SJSA1 (cell line): Measurements from ENCODE around the gene C5orf24. TPM values are rescaled to one million over a fixed set of nuclear protein-coding genes. Genes with fewer than 3 reads are reported as not detected.
"Not testable (repeated sequence)": the region's sequence is repeated elsewhere in the genome, so short reads cannot be mapped to it uniquely, and the experiment has no call there.

Source experiments
- DNase-seq, 2 experiments: peaks; one replicate each; pipeline ENCODE4 v3.0.0-alpha.2; 2015 to 2020; ENCODE audit warnings: low spot score in 2 of 2, low read depth in 1 of 2
- H3K27ac ChIP-seq: fragments of 250-450 bp; sonication (Bioruptor Pico); 2 replicates; pipeline ENCODE4 v1.5.1; 2020; ENCODE audit warnings: mild to moderate bottlenecking, moderate library complexity
- H3K27me3 ChIP-seq: fragments of 250-450 bp; sonication (Bioruptor Pico); replicated peaks from 2 replicates; pipeline ENCODE4 v1.5.1; 2020; ENCODE audit warnings: mild to moderate bottlenecking, moderate library complexity
- H3K36me3 ChIP-seq: fragments of 250-450 bp; sonication (Bioruptor Pico); 2 replicates; pipeline ENCODE4 v1.5.1; 2020; ENCODE audit warnings: mild to moderate bottlenecking
- H3K4me1 ChIP-seq: fragments of 250-450 bp; sonication (Bioruptor Pico); replicated peaks from 2 replicates; pipeline ENCODE4 v1.6.1; 2021; ENCODE audit warnings: mild to moderate bottlenecking
- H3K4me3 ChIP-seq: fragments of 250-450 bp; sonication (Bioruptor Pico); 2 replicates; pipeline ENCODE4 v1.5.1; 2020; ENCODE audit warnings: mild to moderate bottlenecking
- H3K9me3 ChIP-seq: fragments of 250-450 bp; sonication (Bioruptor Pico); replicated peaks from 2 replicates; pipeline ENCODE4 v1.5.1; 2020; ENCODE audit warnings: mild to moderate bottlenecking
- total RNA-seq: library from RNA; depleted of rRNA; stranded (reverse); fragments of >200 nt; shearing (Covaris generic); gene quantifications from 2 replicates; pipeline ENCODE4 v1.2.3, GENCODE V29; 2014

Gene C5orf24
- total RNA-seq, 1 experiment from 2014 or later, result 93.3 TPM

- H3K4me1 ChIP-seq, result peaks cover 18% of the 10 kb centered on the region
- no peak overlapping the region for H3K4me3 ChIP-seq
- no peak overlapping the region for H3K27ac ChIP-seq
- H3K27me3 ChIP-seq, result no peaks in the 10 kb centered on the region
- DNase-seq, result no peak
- no peaks in the 10 kb centered on the region for H3K9me3 ChIP-seq
- H3K36me3 ChIP-seq, result peaks cover 4% of the 10 kb centered on the region
Measured at GRCh38 chr5:134877159-134877558, 31.4 kb downstream of the C5orf24 start.

GRCh38 chr5:134878403-134878802, 32.6 kb downstream of the C5orf24 start:
- H3K27ac ChIP-seq, result no peak overlapping the region
- peaks cover 18% of the 10 kb centered on the region for H3K4me1 ChIP-seq
- H3K27me3 ChIP-seq, result no peaks in the 10 kb centered on the region
- no peaks in the 10 kb centered on the region for H3K9me3 ChIP-seq
- no peak overlapping the region for H3K4me3 ChIP-seq
- peaks cover 4% of the 10 kb centered on the region for H3K36me3 ChIP-seq
- DNase-seq, result no peak

GRCh38 chr5:134879456-134879855, 33.7 kb downstream of the C5orf24 start:
- H3K4me1 ChIP-seq, result peaks cover 10% of the 10 kb centered on the region
- H3K36me3 ChIP-seq, result peaks cover 1% of the 10 kb centered on the region
- H3K27me3 ChIP-seq, result no peaks in the 10 kb centered on the region
- DNase-seq, result no peak
- H3K9me3 ChIP-seq, result no peaks in the 10 kb centered on the region
- H3K27ac ChIP-seq, result no peak overlapping the region
- H3K4me3 ChIP-seq, result no peak overlapping the region

GRCh38 chr5:134880937-134881336, 35.2 kb downstream of the C5orf24 start:
- not testable (repeated sequence) for H3K4me3 ChIP-seq, H3K36me3 ChIP-seq, H3K4me1 ChIP-seq, H3K9me3 ChIP-seq, DNase-seq, H3K27ac ChIP-seq, H3K27me3 ChIP-seq

GRCh38 chr5:134881711-134882110, 35.9 kb downstream of the C5orf24 start:
- H3K4me3 ChIP-seq, DNase-seq: not testable (repeated sequence)

GRCh38 chr5:134887593-134888159, 41.9 kb downstream of the C5orf24 start:
- DNase-seq, result no peak
- Histone ChIP-seq H3K9me3 (no peaks in the 10 kb centered on the region), H3K27ac (no peak overlapping the region), H3K27me3 (no peaks in the 10 kb centered on the region), H3K4me1 (no peaks in the 10 kb centered on the region), H3K36me3 (peaks cover 21% of the 10 kb centered on the region), H3K4me3 (no peak overlapping the region)

More at GRCh38 chr5:134881711-134882110, 35.9 kb downstream of the C5orf24 start:
- not testable (repeated sequence) for H3K4me1 ChIP-seq, H3K27me3 ChIP-seq, H3K27ac ChIP-seq, H3K36me3 ChIP-seq, H3K9me3 ChIP-seq

GRCh38 chr5:134889335-134889734, 43.6 kb downstream of the C5orf24 start:
- DNase-seq, result no peak
- no peaks in the 10 kb centered on the region for H3K27me3 ChIP-seq
- peaks cover 21% of the 10 kb centered on the region for H3K36me3 ChIP-seq
- H3K4me1 ChIP-seq, result no peaks in the 10 kb centered on the region
- no peak overlapping the region for H3K27ac ChIP-seq
- H3K9me3 ChIP-seq, result no peaks in the 10 kb centered on the region
- H3K4me3 ChIP-seq, result no peak overlapping the region

- no peaks in the 10 kb centered on the region for H3K9me3 ChIP-seq
- peaks cover 25% of the 10 kb centered on the region for H3K36me3 ChIP-seq
- no peak for DNase-seq
- no peak overlapping the region for H3K27ac ChIP-seq
- no peak overlapping the region for H3K4me3 ChIP-seq
- H3K27me3 ChIP-seq, result no peaks in the 10 kb centered on the region
- H3K4me1 ChIP-seq, result no peaks in the 10 kb centered on the region
Measured at GRCh38 chr5:134891473-134891872, 45.7 kb downstream of the C5orf24 start.

GRCh38 chr5:134892282-134892681, 46.5 kb downstream of the C5orf24 start:
- no peaks in the 10 kb centered on the region for H3K9me3 ChIP-seq
- no peaks in the 10 kb centered on the region for H3K4me1 ChIP-seq
- no peak overlapping the region for H3K4me3 ChIP-seq
- no peaks in the 10 kb centered on the region for H3K27me3 ChIP-seq
- peaks cover 25% of the 10 kb centered on the region for H3K36me3 ChIP-seq
- no peak for DNase-seq
- H3K27ac ChIP-seq, result no peak overlapping the region

GRCh38 chr5:134892926-134893325, 47.2 kb downstream of the C5orf24 start:
- peaks cover 22% of the 10 kb centered on the region for H3K36me3 ChIP-seq
- DNase-seq, result no peak
- no peak overlapping the region for H3K27ac ChIP-seq
- no peak overlapping the region for H3K4me3 ChIP-seq
- H3K9me3 ChIP-seq, result no peaks in the 10 kb centered on the region
- no peaks in the 10 kb centered on the region for H3K4me1 ChIP-seq
- no peaks in the 10 kb centered on the region for H3K27me3 ChIP-seq

GRCh38 chr5:134893748-134894505, 48.2 kb downstream of the C5orf24 start:
- H3K4me1 ChIP-seq, result no peaks in the 10 kb centered on the region
- H3K27me3 ChIP-seq, result no peaks in the 10 kb centered on the region
- H3K4me3 ChIP-seq, result no peak overlapping the region
- DNase-seq, result no peak
- H3K9me3 ChIP-seq, result no peaks in the 10 kb centered on the region
- H3K36me3 ChIP-seq, result peaks cover 20% of the 10 kb centered on the region
- no peak overlapping the region for H3K27ac ChIP-seq

GRCh38 chr5:134902071-134902801, 56.5 kb downstream of the C5orf24 start:
- no peak overlapping the region for H3K4me3 ChIP-seq
- H3K9me3 ChIP-seq, result peaks cover 3% of the 10 kb centered on the region; the same call in 1 of the 2 replicates
- peaks cover 27% of the 10 kb centered on the region for H3K36me3 ChIP-seq
- no peak overlapping the region for H3K27ac ChIP-seq
- H3K4me1 ChIP-seq, result 0 out of 2 replicates have a peak, but pooled peaks cover 3% of the 10 kb centered on the region
- no peaks in the 10 kb centered on the region for H3K27me3 ChIP-seq
- DNase-seq, result no peak

- H3K36me3 ChIP-seq, result peaks cover 24% of the 10 kb centered on the region
- DNase-seq, result peak; percentile 96 to 97
- no peaks in the 10 kb centered on the region for H3K9me3 ChIP-seq
- H3K27me3 ChIP-seq, result no peaks in the 10 kb centered on the region
- H3K4me1 ChIP-seq, result 0 out of 2 replicates have a peak, but pooled peaks cover 3% of the 10 kb centered on the region
- H3K4me3 ChIP-seq, result peak within 1 kb of the TSS; percentile 95
- peak within 1 kb of the TSS; percentile 91 for H3K27ac ChIP-seq
Measured at GRCh38 chr5:134904610-134905245, 59.0 kb downstream of the C5orf24 start, which contains the start of gene PCBD2. TSS of gene PCBD2 (plus strand) at chr5:134905131. CDS start at chr5:134905140, 9 bp downstream.
